Activated CD8-positive, alpha-beta memory T cell treated with anti-CD3 and anti-CD28 coated beads for 4 hours (primary cell): ENCODE data around the gene ACO2.
A peak's percentile ranks its signal among the peaks of the same experiment; 100 is the strongest.
"Not testable (repeated sequence)": the region's sequence is repeated elsewhere in the genome, so short reads cannot be mapped to it uniquely, and the experiment has no call there.

ENCODE experiments used
- DNase-seq, 2 donors: peaks; one replicate each; pipeline ENCODE4 v3.0.0-alpha.2; 2020; ENCODE audit warnings: low read depth in 2 of 2

The ACO2 gene

GRCh38 chr22:41468381-41469217, at the start of gene ACO2, which contains the start of gene PHF5A:
TSS of gene ACO2 (plus strand) at chr22:41469117. CDS start at chr22:41469147, 30 bp downstream.
TSS of gene PHF5A (minus strand) at chr22:41468692. CDS start at chr22:41468653, 39 bp downstream.
- DNase-seq, result peak; percentile 97 to 98

DNA sequence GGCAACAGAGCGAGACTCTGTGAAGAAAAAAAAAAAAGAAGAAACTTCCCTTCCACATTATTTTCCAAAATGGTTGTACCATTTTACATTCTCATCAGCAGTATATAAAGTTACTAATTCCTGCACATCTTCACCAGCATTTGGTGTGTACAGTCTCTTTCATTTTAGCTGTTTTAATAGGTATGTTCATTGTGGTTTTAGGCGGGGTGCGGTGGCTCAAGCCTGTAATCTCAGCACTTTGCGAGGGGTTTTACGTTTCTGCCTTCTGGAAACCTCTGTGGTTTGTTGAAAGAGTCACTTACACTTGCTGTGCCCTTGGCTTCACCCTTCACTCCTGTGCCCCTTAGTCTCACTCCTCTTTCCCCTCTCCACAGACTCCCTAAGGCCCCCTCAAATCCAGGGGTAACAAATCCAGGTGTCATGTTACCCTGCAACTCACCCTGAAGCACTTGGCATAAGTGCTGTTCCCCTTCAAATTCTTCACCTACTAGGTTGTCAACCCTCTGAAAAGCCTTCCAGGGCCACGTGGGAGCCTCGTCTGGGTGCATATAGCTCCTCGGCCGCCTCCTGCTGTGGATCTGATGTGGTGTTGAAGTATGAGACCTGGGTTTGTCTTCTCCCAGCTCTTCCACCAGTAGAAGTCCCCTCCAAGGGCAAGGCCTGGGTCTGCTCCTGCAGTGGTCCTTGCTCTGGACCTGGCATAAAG, 43.1 kb upstream of the ACO2 start:
- no peak for DNase-seq

- DNase-seq, result no peak
Measured at GRCh38 chr22:41429232-41429950, 39.5 kb upstream of the ACO2 start.

DNA sequence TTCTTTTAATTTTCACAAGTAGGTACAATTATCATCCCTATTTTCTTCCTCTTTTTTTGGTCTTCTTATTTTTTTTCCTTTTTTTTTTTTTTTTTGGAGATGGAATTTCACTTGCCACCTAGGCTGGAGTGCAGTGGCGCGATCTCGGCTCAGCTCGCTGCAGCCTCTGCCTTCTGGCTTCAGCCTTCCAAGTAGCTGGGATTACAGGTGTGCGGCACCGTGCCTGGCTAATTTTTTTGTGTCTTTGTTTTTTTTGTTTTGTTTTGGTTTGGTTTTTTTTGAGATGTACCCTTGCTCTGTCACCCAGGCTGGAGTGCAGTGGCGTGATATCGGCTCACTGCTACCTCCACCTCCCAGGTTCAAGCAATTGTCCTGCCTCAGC, 39.0 kb upstream of the ACO2 start:
- DNase-seq, result no peak

DNA sequence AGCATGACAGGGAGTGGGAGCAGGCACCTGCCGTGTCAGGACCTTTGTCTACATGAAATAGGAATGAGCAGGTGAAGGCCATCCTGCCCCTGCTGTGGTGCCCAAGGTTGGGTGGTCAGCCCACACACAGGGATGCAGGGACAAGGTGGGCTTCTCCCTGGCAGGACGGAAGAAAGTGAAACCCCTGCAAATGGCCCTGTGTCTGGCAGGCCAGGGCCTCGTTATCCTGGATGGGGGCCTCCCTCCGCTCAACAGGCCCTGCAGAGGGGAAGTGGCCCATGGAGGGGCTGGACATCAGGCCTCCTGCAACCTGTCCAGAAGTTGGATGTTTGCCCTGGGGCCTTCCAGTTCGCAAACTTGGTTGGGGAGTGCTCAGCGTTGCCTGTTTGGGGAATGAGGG, 37.3 kb upstream of the ACO2 start:
- DNase-seq, result no peak

- DNase-seq, result not testable (repeated sequence)
Measured at GRCh38 chr22:41433480-41433879, 35.4 kb upstream of the ACO2 start.

DNA sequence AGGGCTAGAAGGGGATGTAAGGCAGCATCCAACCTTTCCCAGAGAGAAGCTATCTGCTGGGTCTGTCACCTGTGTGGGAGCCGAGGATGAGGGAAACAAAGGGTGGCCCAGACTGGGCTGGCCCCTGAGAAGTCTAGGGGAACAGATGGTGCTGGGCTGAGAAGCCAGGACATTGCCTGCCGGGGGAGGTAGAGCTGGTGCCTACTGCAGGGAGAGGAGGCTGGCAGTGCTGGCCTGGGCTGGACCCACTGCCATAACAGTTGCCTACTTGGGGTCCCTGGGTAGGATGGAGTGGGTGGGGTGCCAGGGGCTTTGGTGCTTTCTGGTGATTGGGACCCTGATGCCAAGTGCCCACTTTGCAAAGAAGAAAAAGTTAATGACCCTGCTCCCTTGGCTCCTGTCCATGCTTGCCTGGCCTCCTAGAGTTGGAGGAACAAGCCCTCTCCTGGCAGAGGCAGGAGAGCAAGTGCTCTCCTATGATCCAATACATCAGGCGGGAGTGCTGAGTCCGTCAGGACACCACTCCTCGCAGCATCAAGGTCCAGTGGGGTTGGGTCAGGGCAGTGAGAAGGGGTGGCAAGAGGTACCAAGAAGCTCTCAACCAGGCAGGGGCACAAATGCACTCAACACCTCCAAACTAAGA, 34.4 kb upstream of the ACO2 start:
- not testable (repeated sequence) for DNase-seq

GRCh38 chr22:41435560-41435959, 33.4 kb upstream of the ACO2 start:
- DNase-seq, result no peak

DNA sequence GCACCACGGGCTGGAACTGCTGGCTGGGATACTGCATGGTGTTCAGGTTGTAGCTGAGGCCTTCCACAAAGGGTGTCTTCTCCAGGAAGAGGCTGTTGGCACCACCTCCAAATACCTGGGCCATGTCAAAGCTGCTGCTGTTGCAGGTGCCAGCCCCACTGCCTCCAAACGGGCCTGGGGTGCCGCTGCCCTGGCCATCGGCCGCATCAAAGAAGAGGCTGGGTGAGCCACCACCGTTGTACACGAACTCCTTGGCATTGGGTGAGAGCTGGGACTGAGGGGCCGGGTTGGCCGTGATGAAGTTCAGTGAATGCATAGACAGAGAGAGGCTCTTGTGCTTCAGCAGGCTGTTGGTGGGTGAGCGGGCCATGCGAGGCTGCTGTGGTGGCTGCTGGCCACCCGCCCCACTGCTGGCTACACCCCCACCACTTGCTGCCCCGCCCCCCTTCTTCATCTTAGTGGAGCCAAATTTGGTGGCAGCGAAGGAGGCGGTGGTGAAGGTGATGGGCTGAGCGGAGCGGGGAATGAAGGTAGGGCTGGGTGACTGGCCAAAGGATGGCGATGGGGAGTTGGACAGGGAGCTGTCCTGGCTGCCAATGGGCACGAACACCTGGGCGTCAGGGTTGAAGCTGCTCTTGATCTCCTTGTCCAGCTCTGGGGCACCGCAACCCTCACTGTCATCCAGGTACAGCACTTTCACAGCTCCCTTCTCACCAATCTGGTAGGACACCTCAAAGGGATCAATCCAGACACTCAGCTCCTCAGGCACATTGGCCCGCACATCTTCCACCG, 32.4 kb upstream of the ACO2 start:
- DNase-seq, result no peak

- DNase-seq, result no peak
Measured at GRCh38 chr22:41437198-41437597, 31.7 kb upstream of the ACO2 start.

DNA sequence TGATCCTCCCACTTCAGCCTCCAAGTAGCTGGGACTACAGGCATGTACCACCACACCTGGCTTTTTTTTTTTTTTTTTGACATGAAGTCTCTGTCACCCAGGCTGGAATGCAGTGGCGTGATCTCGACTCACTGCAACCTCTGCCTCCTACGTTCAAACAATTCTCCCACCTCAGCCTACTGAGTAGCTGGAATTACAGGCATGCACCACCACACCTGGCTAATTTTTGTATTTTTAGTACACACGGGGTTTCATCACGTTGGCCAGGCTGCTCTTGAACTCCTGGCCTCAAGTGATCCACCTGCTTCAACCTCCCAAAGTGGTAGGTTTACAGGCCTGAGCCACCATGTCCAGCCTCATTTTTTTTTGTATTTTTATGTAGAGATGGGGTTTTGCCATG, 28.4 kb upstream of the ACO2 start:
- DNase-seq, result not testable (repeated sequence)

- DNase-seq, result no peak
Measured at GRCh38 chr22:41442240-41442792, 26.6 kb upstream of the ACO2 start.

DNA sequence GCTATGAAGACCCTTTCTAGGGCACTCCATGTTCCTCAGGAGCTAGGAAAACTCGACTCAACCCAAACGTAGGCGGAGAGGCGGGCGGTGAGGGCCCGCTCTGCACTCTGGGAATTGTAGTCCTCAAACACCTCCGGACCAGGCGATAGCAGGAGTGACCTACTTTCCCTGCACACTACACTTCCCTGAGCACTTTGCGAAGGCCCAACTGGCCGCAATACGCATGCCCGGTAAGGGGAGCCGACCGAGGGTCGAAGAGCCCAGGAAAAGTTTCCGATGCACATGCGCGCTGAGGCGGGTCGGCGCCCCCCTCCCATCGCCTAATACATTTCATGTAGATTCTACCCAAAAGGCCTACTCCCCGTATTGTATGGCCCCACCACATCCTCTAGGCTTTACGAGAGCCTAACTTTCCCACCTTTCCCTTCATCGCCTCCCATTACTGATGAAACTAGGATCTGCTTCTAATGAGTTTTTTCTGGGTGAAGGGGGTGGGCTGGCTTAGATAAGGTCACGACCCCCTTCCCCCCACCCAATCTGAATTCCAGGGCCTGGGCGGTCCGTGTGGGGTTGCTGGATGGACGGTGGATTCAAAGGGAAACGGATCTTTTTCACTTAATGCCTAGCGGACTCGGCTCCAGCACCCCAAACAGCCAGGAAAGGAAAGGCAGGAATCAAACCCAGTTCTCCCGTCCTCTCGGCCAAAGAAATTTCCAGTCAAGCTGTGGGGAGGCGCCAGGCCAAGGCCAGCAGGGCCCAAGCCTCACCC, 24.4 kb upstream of the ACO2 start:
- DNase-seq, result peak; percentile 67 to 77

DNA sequence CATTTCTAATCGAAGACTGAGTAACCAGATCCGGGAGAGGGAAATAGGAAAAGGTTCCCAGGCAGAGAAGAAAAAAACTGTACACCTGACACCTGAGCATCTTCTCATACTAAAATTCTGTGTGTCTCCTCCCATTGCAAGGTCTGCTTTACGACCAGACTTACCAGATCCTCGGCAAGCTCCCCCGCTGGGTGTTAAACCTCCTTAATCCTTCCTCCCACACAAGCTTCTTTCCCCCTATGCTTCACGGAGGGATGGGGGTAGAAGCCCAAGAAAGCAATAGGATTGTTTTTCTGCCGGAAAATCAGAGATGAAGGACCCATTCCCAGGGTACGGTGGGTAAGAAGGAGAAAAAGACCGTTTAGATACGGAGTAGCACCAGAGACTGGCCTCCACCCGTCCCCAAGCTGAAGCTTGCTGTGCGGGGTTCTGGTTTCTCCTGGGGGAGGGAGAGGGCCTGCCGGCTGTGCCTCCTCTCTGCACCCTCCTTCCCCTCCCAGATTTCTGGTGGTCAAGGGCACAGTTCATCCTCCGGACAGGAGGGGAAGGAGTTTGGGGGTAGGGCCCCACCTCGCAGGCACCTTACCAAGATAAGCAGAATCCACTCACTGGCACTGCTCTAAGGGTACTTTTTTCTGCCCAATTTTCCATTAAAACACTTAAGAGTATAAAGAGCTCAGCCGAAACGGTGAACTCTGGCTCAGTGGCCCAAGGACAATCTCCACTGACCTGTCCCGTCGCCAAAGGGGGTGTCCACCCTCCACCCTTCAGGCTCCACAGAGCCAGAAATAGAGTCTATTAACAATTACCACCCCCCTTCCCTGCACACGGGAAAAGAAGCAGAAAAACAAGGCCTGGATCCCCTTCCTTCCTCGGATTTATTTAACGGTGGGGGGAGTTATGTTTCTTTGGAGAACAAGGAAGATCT, 23.5 kb upstream of the ACO2 start:
- DNase-seq, result no peak

DNA sequence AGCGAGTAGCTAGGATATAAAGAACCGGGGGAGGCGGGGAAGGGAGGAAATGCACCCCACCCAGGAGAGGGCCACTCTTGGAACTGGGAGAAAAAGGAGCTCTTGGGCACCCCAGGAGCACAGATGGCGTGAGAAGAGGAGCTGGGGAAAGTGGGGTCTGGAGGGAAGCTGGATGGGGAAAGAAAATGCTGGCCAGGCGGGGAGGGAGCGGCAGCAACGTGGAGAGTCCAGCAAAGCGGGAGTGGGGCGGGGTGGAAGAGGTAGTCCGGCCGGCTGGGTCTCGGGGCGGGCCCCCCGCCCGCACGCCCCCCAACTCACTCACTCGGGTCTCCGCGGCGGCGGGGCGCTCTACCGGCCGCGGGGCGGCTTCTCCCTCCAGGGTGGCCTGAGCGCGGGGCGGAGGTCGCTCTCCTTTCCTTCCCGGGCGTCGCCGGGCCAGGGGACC, 22.8 kb upstream of the ACO2 start:
- no peak for DNase-seq

DNA sequence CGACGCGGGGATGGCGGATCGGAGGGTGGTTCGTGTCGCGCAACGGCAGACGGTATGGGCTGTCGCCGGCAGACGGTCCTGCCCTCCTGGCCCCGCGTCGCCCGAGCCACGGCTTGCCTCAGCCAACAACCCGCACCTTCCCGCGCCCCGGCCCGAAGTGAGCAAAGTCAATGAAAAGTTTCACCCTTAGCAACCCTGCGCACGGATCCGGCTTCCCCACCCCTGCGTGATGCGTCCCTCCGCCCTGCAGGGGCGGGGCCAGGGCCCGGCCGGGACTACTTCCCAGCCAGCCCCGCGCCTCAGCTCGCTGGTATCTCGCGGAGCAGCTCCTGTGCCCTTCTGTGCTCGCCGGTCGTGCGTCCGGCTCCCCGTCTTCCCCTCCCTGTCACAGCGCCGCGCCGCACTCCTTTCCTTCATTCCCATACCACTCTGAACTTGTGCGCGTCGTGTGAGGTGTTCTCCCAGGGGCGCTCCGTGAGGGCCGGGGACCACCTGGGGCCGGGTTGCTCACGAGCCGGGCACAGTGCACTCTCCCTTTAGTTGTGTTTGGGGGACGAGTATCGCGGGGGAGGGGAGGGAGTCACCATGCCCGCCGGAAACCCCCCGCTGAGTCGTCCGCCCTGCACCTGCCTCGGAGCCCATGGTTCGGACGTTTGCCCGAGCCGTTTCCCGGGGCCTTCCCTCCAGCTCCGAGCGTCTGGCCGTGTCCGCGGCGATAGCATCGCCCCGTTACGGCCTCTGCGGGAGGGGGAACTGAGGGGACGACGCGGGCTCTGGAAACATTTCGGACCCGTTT, 22.1 kb upstream of the ACO2 start, which contains the start of gene TOB2:
TSS of gene TOB2 (minus strand) at position 163 of the 796 bp plus-strand sequence. CDS start 9,456 bp downstream, outside the sequence.
- peak; percentile 88 to 89 for DNase-seq

GRCh38 chr22:41447435-41448188, 21.3 kb upstream of the ACO2 start:
- DNase-seq, result peak in 1 of 2 donors; percentile 23
